Measurements from ENCODE around the gene ATP11A.

Gene ATP11A

GRCh38 chr13:112774829-112775565 is 85.2 kb downstream of the ATP11A start:
- TF ChIP-seq GATA3 (IDR thresholded peaks at IDR 0.05; ENCODE audit: low read depth, low read length) (no peak), GATA2 (IDR thresholded peaks at IDR 0.05; ENCODE audit: low read depth, low read length) (no peak)

- TF ChIP-seq GATA3 (IDR thresholded peaks at IDR 0.05; ENCODE audit: low read depth, low read length) (no peak), GATA2 (IDR thresholded peaks at IDR 0.05; ENCODE audit: low read depth, low read length) (no peak)
Measured at GRCh38 chr13:112775791-112776279, 86.0 kb downstream of the ATP11A start.

GRCh38 chr13:112776354-112776753 is 86.5 kb downstream of the ATP11A start:
- no peak for TF ChIP-seq GATA3 (IDR thresholded peaks at IDR 0.05; ENCODE audit: low read depth, low read length)
- TF ChIP-seq GATA2 (IDR thresholded peaks at IDR 0.05; ENCODE audit: low read depth, low read length): no peak

GRCh38 chr13:112776971-112777370 is 87.1 kb downstream of the ATP11A start:
- TF ChIP-seq GATA2 (IDR thresholded peaks at IDR 0.05; ENCODE audit: low read depth, low read length): no peak
- no peak for TF ChIP-seq GATA3 (IDR thresholded peaks at IDR 0.05; ENCODE audit: low read depth, low read length)

GRCh38 chr13:112777637-112778406 is 88.0 kb downstream of the ATP11A start:
- no peak for TF ChIP-seq GATA2 (IDR thresholded peaks at IDR 0.05; ENCODE audit: low read depth, low read length)
- TF ChIP-seq GATA3 (IDR thresholded peaks at IDR 0.05; ENCODE audit: low read depth, low read length): no peak

- TF ChIP-seq GATA3 (IDR thresholded peaks at IDR 0.05; ENCODE audit: low read depth, low read length): no peak
- TF ChIP-seq GATA2 (IDR thresholded peaks at IDR 0.05; ENCODE audit: low read depth, low read length): no peak
Measured at GRCh38 chr13:112779856-112780604, 90.2 kb downstream of the ATP11A start.

- TF ChIP-seq GATA2 (IDR thresholded peaks at IDR 0.05; ENCODE audit: low read depth, low read length): no peak
- TF ChIP-seq GATA3 (IDR thresholded peaks at IDR 0.05; ENCODE audit: low read depth, low read length): no peak
Measured at GRCh38 chr13:112781287-112781686, 91.4 kb downstream of the ATP11A start.

- TF ChIP-seq GATA3 (IDR thresholded peaks at IDR 0.05; ENCODE audit: low read depth, low read length) (no peak), GATA2 (IDR thresholded peaks at IDR 0.05; ENCODE audit: low read depth, low read length) (no peak)
Measured at GRCh38 chr13:112781881-112782361, 92.1 kb downstream of the ATP11A start.

GRCh38 chr13:112782429-112783010 is 92.7 kb downstream of the ATP11A start:
- TF ChIP-seq GATA3 (IDR thresholded peaks at IDR 0.05; ENCODE audit: low read depth, low read length) (no peak), GATA2 (IDR thresholded peaks at IDR 0.05; ENCODE audit: low read depth, low read length) (no peak)

GRCh38 chr13:112783135-112783977 is 93.5 kb downstream of the ATP11A start:
- TF ChIP-seq GATA2 (IDR thresholded peaks at IDR 0.05; ENCODE audit: low read depth, low read length): no peak
- TF ChIP-seq GATA3 (IDR thresholded peaks at IDR 0.05; ENCODE audit: low read depth, low read length): no peak

- TF ChIP-seq GATA3 (IDR thresholded peaks at IDR 0.05; ENCODE audit: low read depth, low read length): no peak
Measured at GRCh38 chr13:112783978-112784371, 94.1 kb downstream of the ATP11A start.

GRCh38 chr13:112784811-112785482 is 95.1 kb downstream of the ATP11A start:
- TF ChIP-seq GATA3 (IDR thresholded peaks at IDR 0.05; ENCODE audit: low read depth, low read length) (no peak), GATA2 (IDR thresholded peaks at IDR 0.05; ENCODE audit: low read depth, low read length) (no peak)
